Epithelial cell of esophagus (primary cell): ENCODE measurements around the gene CSNK1G1.
A peak's percentile ranks its signal among the peaks of the same experiment; 100 is the strongest.

Experiments
- DNase-seq: peaks from one replicate; pipeline ENCODE4 v3.0.0; 2010; ENCODE audit warnings: low read depth
- H3K4me3 ChIP-seq: 2 replicates; pipeline ENCODE4 v1.5.1; 2011; ENCODE audit warnings: mild to moderate bottlenecking, low read length, control low read depth
- CTCF ChIP-seq: IDR thresholded peaks from 2 replicates; pipeline ENCODE4 v1.5.1; 2011; ENCODE audit warnings: low read depth, mild to moderate bottlenecking, low read length, control low read depth, inconsistent platforms; ENCODE audit not compliant: insufficient read depth; ENCODE audit errors: missing control alignments

CSNK1G1 gene

GRCh38 chr15:64314456-64314855 lies 41.5 kb downstream of the CSNK1G1 start:
- no peak for DNase-seq
- H3K4me3 ChIP-seq = no peak overlapping the region
- no peak for TF ChIP-seq CTCF

- TF ChIP-seq CTCF = no peak
- no peak overlapping the region for H3K4me3 ChIP-seq
- no peak for DNase-seq
Measured at GRCh38 chr15:64311566-64311965, 44.4 kb downstream of the CSNK1G1 start.

GRCh38 chr15:64310036-64310435 lies 45.9 kb downstream of the CSNK1G1 start:
- TF ChIP-seq CTCF = no peak
- no peak overlapping the region for H3K4me3 ChIP-seq
- no peak for DNase-seq

- peak; percentile 43 for DNase-seq
- no peak overlapping the region for H3K4me3 ChIP-seq
- TF ChIP-seq CTCF = no peak
Measured at GRCh38 chr15:64305261-64305660, 50.7 kb downstream of the CSNK1G1 start.

GRCh38 chr15:64289550-64289949 lies 66.4 kb downstream of the CSNK1G1 start:
- no peak for TF ChIP-seq CTCF
- no peak overlapping the region for H3K4me3 ChIP-seq
- DNase-seq = no peak

- no peak for DNase-seq
- no peak for TF ChIP-seq CTCF
Measured at GRCh38 chr15:64288999-64289398, 67.0 kb downstream of the CSNK1G1 start.

GRCh38 chr15:64288577-64288976 lies 67.4 kb downstream of the CSNK1G1 start:
- H3K4me3 ChIP-seq = no peak overlapping the region
- DNase-seq = peak; percentile 22
- TF ChIP-seq CTCF = no peak

More at GRCh38 chr15:64288999-64289398, 67.0 kb downstream of the CSNK1G1 start:
- no peak overlapping the region for H3K4me3 ChIP-seq
